NCI-H82 treated with DMSO at 0.1 percent for 48 hours (cell line): ENCODE data around the gene DBF4.
A peak's percentile ranks its signal among the peaks of the same experiment; 100 is the strongest.
"Not testable (repeated sequence)": the region's sequence is repeated elsewhere in the genome, so short reads cannot be mapped to it uniquely, and the experiment has no call there.

Experiments used
- DNase-seq: peaks from one replicate; lab custom pipeline; 2025; ENCODE audit not compliant: unreplicated experiment; lab: John Stamatoyannopoulos, UW

The DBF4 gene

GRCh38 chr7:87876040-87876868 lies at the start of gene DBF4, which contains the start of gene SLC25A40:
Gene DBF4, plus strand, starts transcription at chr7:87876493. Its CDS starts 240 bp downstream, at chr7:87876733.
Gene SLC25A40, minus strand, starts transcription at chr7:87876360. Its CDS starts 17,633 bp downstream, at chr7:87858727.
- peak; percentile 94 for DNase-seq

GRCh38 chr7:87828383-87828782 lies 47.9 kb upstream of the DBF4 start:
- DNase-seq: not testable (repeated sequence)

- DNase-seq: no peak
These were observed 45.2 kb upstream of the DBF4 start for GRCh38 chr7:87831097-87831496.

GRCh38 chr7:87833130-87833529 lies 43.2 kb upstream of the DBF4 start:
- DNase-seq: no peak

GRCh38 chr7:87837597-87837996 lies 38.7 kb upstream of the DBF4 start:
- DNase-seq: no peak

GRCh38 chr7:87850836-87851593 lies 25.3 kb upstream of the DBF4 start:
- DNase-seq: no peak

- DNase-seq: no peak
These were observed 24.0 kb upstream of the DBF4 start for GRCh38 chr7:87852306-87852705.

- no peak for DNase-seq
These were observed 22.9 kb upstream of the DBF4 start for GRCh38 chr7:87853237-87853864.

- DNase-seq: no peak
These were observed 17.7 kb upstream of the DBF4 start for GRCh38 chr7:87858417-87859100.

GRCh38 chr7:87866089-87866488 lies 10.2 kb upstream of the DBF4 start:
- no peak for DNase-seq

- DNase-seq: not testable (repeated sequence)
These were observed 9.8 kb upstream of the DBF4 start for GRCh38 chr7:87866533-87866932.

- no peak for DNase-seq
These were observed 5.8 kb upstream of the DBF4 start for GRCh38 chr7:87870471-87870870.

- no peak for DNase-seq
These were observed 3.9 kb upstream of the DBF4 start for GRCh38 chr7:87872346-87872745.

- not testable (repeated sequence) for DNase-seq
These were observed 3.0 kb upstream of the DBF4 start for GRCh38 chr7:87873328-87873727.

- no peak for DNase-seq
These were observed 2.2 kb upstream of the DBF4 start for GRCh38 chr7:87874066-87874465.

GRCh38 chr7:87875151-87876039 lies 898 bp upstream of the DBF4 start:
- DNase-seq: no peak

- no peak for DNase-seq
These were observed 559 bp downstream of the DBF4 start for GRCh38 chr7:87876869-87877234.

- no peak for DNase-seq
These were observed 1.2 kb downstream of the DBF4 start for GRCh38 chr7:87877366-87878040.

- no peak for DNase-seq
These were observed 2.0 kb downstream of the DBF4 start for GRCh38 chr7:87878208-87878735.
